Measurements from ENCODE around the gene HS3ST4.

Gene HS3ST4

GRCh38 chr16:25855063-25855462 lies 163.3 kb downstream of the HS3ST4 start:
- peak; percentile 39 for DNase-seq (ENCODE audit: low read depth, low spot score)
- Histone ChIP-seq H3K27ac (ENCODE audit: low read length) (no peak overlapping the region), H3K27me3 (ENCODE audit: control insufficient read depth, insufficient read depth, low read length) (no peaks in the 10 kb centered on the region), H3K36me3 (ENCODE audit: control insufficient read depth, insufficient read depth, low read length) (no peaks in the 10 kb centered on the region), H3K9me3 (ENCODE audit: control insufficient read depth, insufficient read depth, low read length) (no peaks in the 10 kb centered on the region), H3K4me3 (ENCODE audit: low read length) (no peak overlapping the region), H3K4me1 (ENCODE audit: control insufficient read depth, insufficient read depth, low read length) (peaks cover 6% of the 10 kb centered on the region; the same call in 1 of the 2 replicates)
- 100% methylated on average over 1 of the region's 1 CpG for WGBS (ENCODE audit: insufficient coverage, insufficient read length)

GRCh38 chr16:25855818-25856217 lies 164.1 kb downstream of the HS3ST4 start:
- Histone ChIP-seq H3K27ac (ENCODE audit: low read length) (no peak overlapping the region), H3K27me3 (ENCODE audit: control insufficient read depth, insufficient read depth, low read length) (no peaks in the 10 kb centered on the region), H3K4me1 (ENCODE audit: control insufficient read depth, insufficient read depth, low read length) (peaks cover 6% of the 10 kb centered on the region; the same call in 1 of the 2 replicates), H3K4me3 (ENCODE audit: low read length) (no peak overlapping the region), H3K36me3 (ENCODE audit: control insufficient read depth, insufficient read depth, low read length) (no peaks in the 10 kb centered on the region), H3K9me3 (ENCODE audit: control insufficient read depth, insufficient read depth, low read length) (no peaks in the 10 kb centered on the region)
- no CpG with 5 or more reads among the region's 2 CpGs for WGBS (ENCODE audit: insufficient coverage, insufficient read length)
- DNase-seq (ENCODE audit: low read depth, low spot score), result peak; percentile 72

- no peaks in the 10 kb centered on the region for H3K36me3 ChIP-seq (ENCODE audit: control insufficient read depth, insufficient read depth, low read length)
- H3K4me3 ChIP-seq (ENCODE audit: low read length), result no peak overlapping the region
- H3K27ac ChIP-seq (ENCODE audit: low read length), result no peak overlapping the region
- WGBS (ENCODE audit: insufficient coverage, insufficient read length), result no CpG with 5 or more reads among the region's 3 CpGs
- H3K4me1 ChIP-seq (ENCODE audit: control insufficient read depth, insufficient read depth, low read length), result peaks cover 4% of the 10 kb centered on the region; the same call in 1 of the 2 replicates
- no peaks in the 10 kb centered on the region for H3K27me3 ChIP-seq (ENCODE audit: control insufficient read depth, insufficient read depth, low read length)
- DNase-seq (ENCODE audit: low read depth, low spot score), result no peak
- H3K9me3 ChIP-seq (ENCODE audit: control insufficient read depth, insufficient read depth, low read length), result no peaks in the 10 kb centered on the region
These were observed 167.9 kb downstream of the HS3ST4 start for GRCh38 chr16:25859645-25860044.

GRCh38 chr16:25867041-25867440 lies 175.3 kb downstream of the HS3ST4 start:
- H3K9me3 ChIP-seq (ENCODE audit: control insufficient read depth, insufficient read depth, low read length), result no peaks in the 10 kb centered on the region
- H3K4me3 ChIP-seq (ENCODE audit: low read length), result no peak overlapping the region
- H3K4me1 ChIP-seq (ENCODE audit: control insufficient read depth, insufficient read depth, low read length), result no peaks in the 10 kb centered on the region
- H3K27me3 ChIP-seq (ENCODE audit: control insufficient read depth, insufficient read depth, low read length), result no peaks in the 10 kb centered on the region
- no CpG with 5 or more reads among the region's 2 CpGs for WGBS (ENCODE audit: insufficient coverage, insufficient read length)
- DNase-seq (ENCODE audit: low read depth, low spot score), result no peak
- H3K27ac ChIP-seq (ENCODE audit: low read length), result no peak overlapping the region
- no peaks in the 10 kb centered on the region for H3K36me3 ChIP-seq (ENCODE audit: control insufficient read depth, insufficient read depth, low read length)

GRCh38 chr16:25868106-25868505 lies 176.3 kb downstream of the HS3ST4 start:
- H3K4me3 ChIP-seq (ENCODE audit: low read length), result no peak overlapping the region
- no peaks in the 10 kb centered on the region for H3K36me3 ChIP-seq (ENCODE audit: control insufficient read depth, insufficient read depth, low read length)
- no peaks in the 10 kb centered on the region for H3K9me3 ChIP-seq (ENCODE audit: control insufficient read depth, insufficient read depth, low read length)
- no peak overlapping the region for H3K27ac ChIP-seq (ENCODE audit: low read length)
- WGBS (ENCODE audit: insufficient coverage, insufficient read length), result no CpG with 5 or more reads among the region's 6 CpGs
- no peak for DNase-seq (ENCODE audit: low read depth, low spot score)
- no peaks in the 10 kb centered on the region for H3K27me3 ChIP-seq (ENCODE audit: control insufficient read depth, insufficient read depth, low read length)
- H3K4me1 ChIP-seq (ENCODE audit: control insufficient read depth, insufficient read depth, low read length), result no peaks in the 10 kb centered on the region

GRCh38 chr16:25868706-25869370 lies 177.1 kb downstream of the HS3ST4 start:
- H3K36me3 ChIP-seq (ENCODE audit: control insufficient read depth, insufficient read depth, low read length), result no peaks in the 10 kb centered on the region
- no peak overlapping the region for H3K27ac ChIP-seq (ENCODE audit: low read length)
- H3K27me3 ChIP-seq (ENCODE audit: control insufficient read depth, insufficient read depth, low read length), result no peaks in the 10 kb centered on the region
- no peak for DNase-seq (ENCODE audit: low read depth, low spot score)
- no peaks in the 10 kb centered on the region for H3K4me1 ChIP-seq (ENCODE audit: control insufficient read depth, insufficient read depth, low read length)
- no CpG with 5 or more reads among the region's 9 CpGs for WGBS (ENCODE audit: insufficient coverage, insufficient read length)
- no peaks in the 10 kb centered on the region for H3K9me3 ChIP-seq (ENCODE audit: control insufficient read depth, insufficient read depth, low read length)
- no peak overlapping the region for H3K4me3 ChIP-seq (ENCODE audit: low read length)

GRCh38 chr16:25872369-25873070 lies 180.8 kb downstream of the HS3ST4 start:
- WGBS (ENCODE audit: insufficient coverage, insufficient read length), result no CpG with 5 or more reads among the region's 3 CpGs
- H3K4me1 ChIP-seq (ENCODE audit: control insufficient read depth, insufficient read depth, low read length), result no peaks in the 10 kb centered on the region
- H3K9me3 ChIP-seq (ENCODE audit: control insufficient read depth, insufficient read depth, low read length), result no peaks in the 10 kb centered on the region
- DNase-seq (ENCODE audit: low read depth, low spot score), result no peak
- H3K27ac ChIP-seq (ENCODE audit: low read length), result no peak overlapping the region
- H3K4me3 ChIP-seq (ENCODE audit: low read length), result no peak overlapping the region
- H3K27me3 ChIP-seq (ENCODE audit: control insufficient read depth, insufficient read depth, low read length), result no peaks in the 10 kb centered on the region
- no peaks in the 10 kb centered on the region for H3K36me3 ChIP-seq (ENCODE audit: control insufficient read depth, insufficient read depth, low read length)

- no peak overlapping the region for H3K27ac ChIP-seq (ENCODE audit: low read length)
- no peaks in the 10 kb centered on the region for H3K27me3 ChIP-seq (ENCODE audit: control insufficient read depth, insufficient read depth, low read length)
- H3K9me3 ChIP-seq (ENCODE audit: control insufficient read depth, insufficient read depth, low read length), result no peaks in the 10 kb centered on the region
- H3K4me1 ChIP-seq (ENCODE audit: control insufficient read depth, insufficient read depth, low read length), result no peaks in the 10 kb centered on the region
- H3K36me3 ChIP-seq (ENCODE audit: control insufficient read depth, insufficient read depth, low read length), result no peaks in the 10 kb centered on the region
- DNase-seq (ENCODE audit: low read depth, low spot score), result no peak
- H3K4me3 ChIP-seq (ENCODE audit: low read length), result no peak overlapping the region
These were observed 182.4 kb downstream of the HS3ST4 start for GRCh38 chr16:25874196-25874595.

GRCh38 chr16:25875956-25876598 lies 184.3 kb downstream of the HS3ST4 start:
- Histone ChIP-seq H3K9me3 (ENCODE audit: control insufficient read depth, insufficient read depth, low read length) (no peaks in the 10 kb centered on the region), H3K4me3 (ENCODE audit: low read length) (no peak overlapping the region), H3K27ac (ENCODE audit: low read length) (no peak overlapping the region), H3K36me3 (ENCODE audit: control insufficient read depth, insufficient read depth, low read length) (no peaks in the 10 kb centered on the region), H3K27me3 (ENCODE audit: control insufficient read depth, insufficient read depth, low read length) (no peaks in the 10 kb centered on the region), H3K4me1 (ENCODE audit: control insufficient read depth, insufficient read depth, low read length) (no peaks in the 10 kb centered on the region)
- DNase-seq (ENCODE audit: low read depth, low spot score), result no peak
- WGBS (ENCODE audit: insufficient coverage, insufficient read length), result no CpG with 5 or more reads among the region's 1 CpG

GRCh38 chr16:25877103-25877502 lies 185.3 kb downstream of the HS3ST4 start:
- H3K9me3 ChIP-seq (ENCODE audit: control insufficient read depth, insufficient read depth, low read length), result no peaks in the 10 kb centered on the region
- no peaks in the 10 kb centered on the region for H3K36me3 ChIP-seq (ENCODE audit: control insufficient read depth, insufficient read depth, low read length)
- no peak overlapping the region for H3K4me3 ChIP-seq (ENCODE audit: low read length)
- no peak for DNase-seq (ENCODE audit: low read depth, low spot score)
- H3K27ac ChIP-seq (ENCODE audit: low read length), result no peak overlapping the region
- no peaks in the 10 kb centered on the region for H3K4me1 ChIP-seq (ENCODE audit: control insufficient read depth, insufficient read depth, low read length)
- no peaks in the 10 kb centered on the region for H3K27me3 ChIP-seq (ENCODE audit: control insufficient read depth, insufficient read depth, low read length)

Measured in iPS DF 6.9 (cell line).